ENCODE data around the gene KRT10.
A peak's percentile ranks its signal among the peaks of the same experiment; 100 is the strongest.

Gene KRT10

DNA sequence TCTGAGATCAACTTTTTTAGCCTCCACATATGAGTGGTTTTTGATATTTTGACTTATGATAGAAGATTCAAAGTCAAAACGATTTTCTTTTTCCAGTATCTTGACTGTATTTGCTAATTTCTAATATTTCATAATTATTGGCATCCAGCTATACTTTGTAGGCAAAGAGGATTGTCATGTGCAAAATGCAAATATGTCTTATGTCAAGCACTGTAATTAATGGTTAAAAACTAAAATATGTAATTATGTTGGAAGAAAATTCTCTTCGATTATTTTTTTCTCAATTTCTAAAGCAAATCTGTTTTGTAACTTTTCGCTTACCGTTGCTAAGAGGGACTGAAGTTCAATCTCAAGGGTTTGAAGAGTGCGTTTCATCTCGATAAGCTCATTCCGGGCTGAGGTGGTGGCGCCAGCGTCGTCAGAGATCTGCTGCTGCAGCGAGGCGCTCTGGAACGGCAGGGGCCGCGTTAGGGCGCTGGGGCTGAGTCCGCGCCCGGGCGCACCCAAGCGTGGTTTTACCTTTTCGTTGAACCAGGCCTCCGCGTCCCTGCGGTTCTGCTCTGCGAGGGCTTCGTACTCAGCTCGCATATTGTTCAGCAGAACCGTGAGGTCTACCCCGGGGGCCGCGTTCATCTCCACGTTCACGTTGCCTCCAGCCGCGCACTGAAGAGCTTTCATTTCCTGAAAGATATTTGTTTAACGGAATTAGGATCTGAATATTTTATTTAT is 43.1 kb downstream of the KRT10 start:
- H3K4me3 ChIP-seq (ENCODE audit: low read length): peak overlapping the region; percentile 25
- DNase-seq (ENCODE audit: low read depth): no peak
- TF ChIP-seq CTCF (conservative IDR thresholded peaks at IDR 0.05; ENCODE audit: low read depth, low read length): no peak

DNA sequence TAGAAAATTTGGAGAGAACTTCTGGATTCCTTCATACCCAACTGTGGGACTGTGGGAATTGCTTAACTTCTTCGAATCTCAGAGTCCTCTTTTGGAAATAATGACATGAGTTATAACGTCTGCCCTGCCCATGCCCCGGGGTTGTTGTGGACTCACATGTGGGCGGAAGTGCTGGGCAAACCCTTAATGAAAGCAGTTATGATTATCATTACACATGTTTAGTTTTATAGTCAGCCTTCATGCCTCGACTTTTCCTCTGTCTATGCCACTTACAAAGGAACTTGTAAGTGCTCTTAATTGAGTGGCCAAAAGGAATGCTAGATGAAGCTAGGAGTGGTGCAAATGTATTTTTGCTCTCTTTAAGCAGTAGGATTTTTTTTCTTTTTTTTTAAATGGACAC is 44.0 kb downstream of the KRT10 start:
- TF ChIP-seq CTCF (conservative IDR thresholded peaks at IDR 0.05; ENCODE audit: low read depth, low read length): no peak
- H3K4me3 ChIP-seq (ENCODE audit: low read length): no peak overlapping the region
- no peak for DNase-seq (ENCODE audit: low read depth)

DNA sequence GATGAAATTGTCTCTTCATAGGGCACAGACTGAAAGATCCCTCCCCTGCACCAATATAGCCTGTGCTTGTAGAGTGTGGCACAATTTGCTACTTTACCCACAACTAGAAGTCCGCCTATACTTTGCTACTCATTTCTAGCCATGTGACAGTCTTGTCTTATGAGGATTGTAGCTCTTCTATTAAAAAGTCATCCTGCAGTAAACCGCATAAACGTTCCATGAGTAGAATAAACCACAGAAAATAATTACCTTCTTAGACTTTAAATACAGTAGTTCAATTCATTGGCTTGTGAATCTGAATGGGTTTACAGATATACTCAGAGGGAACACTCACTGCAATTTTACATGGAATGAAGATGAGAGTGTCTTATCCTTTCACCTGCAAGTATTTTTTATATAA is 44.4 kb downstream of the KRT10 start:
- H3K4me3 ChIP-seq (ENCODE audit: low read length): no peak overlapping the region
- no peak for DNase-seq (ENCODE audit: low read depth)
- no peak for TF ChIP-seq CTCF (conservative IDR thresholded peaks at IDR 0.05; ENCODE audit: low read depth, low read length)

- TF ChIP-seq CTCF (conservative IDR thresholded peaks at IDR 0.05; ENCODE audit: low read depth, low read length): no peak
- DNase-seq (ENCODE audit: low read depth): no peak
- H3K4me3 ChIP-seq (ENCODE audit: low read length): no peak overlapping the region
These were observed 45.0 kb downstream of the KRT10 start for GRCh38 chr17:40777459-40777858.

- TF ChIP-seq CTCF (conservative IDR thresholded peaks at IDR 0.05; ENCODE audit: low read depth, low read length): no peak
- DNase-seq (ENCODE audit: low read depth): no peak
- H3K4me3 ChIP-seq (ENCODE audit: low read length): no peak overlapping the region
These were observed 46.5 kb downstream of the KRT10 start for GRCh38 chr17:40775945-40776344.

- no peak for TF ChIP-seq CTCF (conservative IDR thresholded peaks at IDR 0.05; ENCODE audit: low read depth, low read length)
- DNase-seq (ENCODE audit: low read depth): no peak
- H3K4me3 ChIP-seq (ENCODE audit: low read length): no peak within 1 kb of the TSS
These were observed 50.3 kb downstream of the KRT10 start, which contains the start of gene KRT26 for GRCh38 chr17:40772101-40772500. TSS of gene KRT26 (minus strand) at chr17:40772201. CDS start at chr17:40772113, 88 bp downstream.

All from retinal pigment epithelial cell (primary cell).